H1 (cell line): ENCODE data around the gene BPIFB6. TPM values are rescaled to one million over a fixed set of nuclear protein-coding genes. Genes with fewer than 3 reads are reported as not detected.

ENCODE experiments used
- CTCF ChIA-PET: fragments of 300-600 bp; sonication (Branson Sonifier 250); formaldehyde crosslinking; loops from one replicate; lab custom pipeline; 2021; ENCODE audit not compliant: partially characterized antibody; lab: Charles Lee
- POLR2A ChIA-PET: fragments of 300-600 bp; sonication (Branson Sonifier 250); formaldehyde crosslinking; loops from one replicate; lab custom pipeline; 2021; ENCODE audit warnings: inconsistent platforms; ENCODE audit not compliant: partially characterized antibody; lab: Charles Lee
- DNase-seq, 2 experiments: peaks; one replicate each; pipeline versions ENCODE4 v3.0.0 to v3.0.0-alpha.2; 2010 to 2022; ENCODE audit warnings: low spot score in 2 of 2, low read depth in 1 of 2, mixed read lengths in 1 of 2
- FAIRE-seq: peaks from 2 replicates; lab custom pipeline; 2011; peaks lifted over from hg19 to GRCh38; lab: Jason Lieb, UNC
- H2AFZ ChIP-seq: 2 replicates; pipeline ENCODE4 v1.8.1; 2012; ENCODE audit warnings: low read length, inconsistent platforms
- H2AK5ac ChIP-seq: 2 replicates; pipeline ENCODE4 v1.6.1; 2013; ENCODE audit warnings: low read depth, low read length
- H2BK120ac ChIP-seq: replicated peaks from 2 replicates; pipeline ENCODE3; 2013; ENCODE audit warnings: low read depth, low read length, inconsistent platforms
- H2BK12ac ChIP-seq: 2 replicates; pipeline ENCODE4 v1.6.1; 2013; ENCODE audit warnings: low read depth, low read length
- H2BK15ac ChIP-seq: 2 replicates; pipeline ENCODE4 v1.6.1; 2013; ENCODE audit warnings: low read length
- H2BK20ac ChIP-seq: 2 replicates; pipeline ENCODE4 v1.6.1; 2013; ENCODE audit warnings: low read length
- H2BK5ac ChIP-seq: 2 replicates; pipeline ENCODE4 v1.6.1; 2013; ENCODE audit warnings: low read depth, low read length
- H3K14ac ChIP-seq: 2 replicates; pipeline ENCODE4 v1.6.1; 2013; ENCODE audit warnings: inconsistent platforms; ENCODE audit not compliant: insufficient read length
- H3K18ac ChIP-seq: 2 replicates; pipeline ENCODE4 v1.6.1; 2013; ENCODE audit warnings: low read length; ENCODE audit errors: extremely low read depth
- H3K23ac ChIP-seq: 2 replicates; pipeline ENCODE4 v1.6.1; 2013; ENCODE audit warnings: inconsistent platforms; ENCODE audit not compliant: insufficient read length
- H3K23me2 ChIP-seq: 2 replicates; pipeline ENCODE4 v1.6.1; 2013; ENCODE audit warnings: low read depth, low read length
- H3K27ac ChIP-seq: 2 replicates; pipeline ENCODE4 v1.6.1; 2011; ENCODE audit warnings: low read depth, low read length, inconsistent platforms
- H3K27me3 ChIP-seq, 4 experiments: replicated peaks in 1 of 4; 1 replicate in 1 of 4; 2 replicates in 3 of 4; pipeline versions ENCODE4 v1.6.1 to v1.8.1; 2011 to 2013; ENCODE audit warnings: low read length in 3 of 4, mild to moderate bottlenecking in 3 of 4, inconsistent platforms in 2 of 4, mixed read lengths in 2 of 4, moderate library complexity in 1 of 4; ENCODE audit not compliant: control insufficient read depth in 3 of 4, insufficient read depth in 3 of 4; ENCODE audit errors: extremely low read depth in 1 of 4
- H3K36me3 ChIP-seq, 4 experiments: 2 replicates each; pipeline versions ENCODE4 v1.6.1 to v1.8.1; 2011 to 2013; ENCODE audit warnings: mild to moderate bottlenecking in 4 of 4, low read length in 3 of 4, moderate library complexity in 2 of 4, control low read depth in 1 of 4, inconsistent platforms in 1 of 4; ENCODE audit not compliant: insufficient read depth in 4 of 4, control insufficient read depth in 2 of 4
- H3K4ac ChIP-seq: replicated peaks from 2 replicates; pipeline ENCODE3; 2013; ENCODE audit warnings: low read length, low read depth, mixed read lengths, inconsistent platforms; ENCODE audit not compliant: insufficient read length
- H3K4me1 ChIP-seq, 4 experiments: replicated peaks in 1 of 4; 1 replicate in 1 of 4; 2 replicates in 3 of 4; pipeline versions ENCODE4 v1.6.1 to v1.8.1; 2011 to 2013; ENCODE audit warnings: low read length in 3 of 4, inconsistent platforms in 2 of 4, mixed read lengths in 1 of 4; ENCODE audit not compliant: insufficient read depth in 4 of 4, control insufficient read depth in 3 of 4
- H3K4me2 ChIP-seq, 2 experiments: 2 replicates each; pipeline versions ENCODE4 v1.6.1 to v1.8.1; 2011 to 2013; ENCODE audit warnings: low read depth in 2 of 2, low read length in 2 of 2, control low read depth in 1 of 2, inconsistent platforms in 1 of 2, mild to moderate bottlenecking in 1 of 2; ENCODE audit not compliant: insufficient read depth in 1 of 2
- H3K4me3 ChIP-seq, 4 experiments: fragments of 200-600, 300-600 bp in 1 of 4; sonication (generic), shearing (Covaris generic), sonication (Bioruptor Twin) in 1 of 4; 2 replicates each; pipeline versions ENCODE4 v1.5.1 to v1.8.1; 2011 to 2016; ENCODE audit warnings: low read length in 4 of 4, low read depth in 3 of 4, control low read depth in 2 of 4, inconsistent platforms in 2 of 4, mild to moderate bottlenecking in 2 of 4, mixed read lengths in 1 of 4, moderate library complexity in 1 of 4; ENCODE audit not compliant: insufficient read depth in 2 of 4; ENCODE audit errors: extremely low read depth in 1 of 4
- H3K56ac ChIP-seq: replicated peaks from 2 replicates; pipeline ENCODE3; 2013; ENCODE audit warnings: low read depth, mild to moderate bottlenecking, mixed read lengths, low read length, inconsistent platforms; ENCODE audit not compliant: insufficient read length
- H3K79me1 ChIP-seq: 2 replicates; pipeline ENCODE4 v1.6.1; 2013; ENCODE audit warnings: low read depth, low read length, control low read depth
- H3K79me2 ChIP-seq, 2 experiments: 2 replicates each; pipeline versions ENCODE4 v1.6.1 to v1.8.1; 2012 to 2013; ENCODE audit warnings: low read length in 2 of 2, mild to moderate bottlenecking in 2 of 2, inconsistent platforms in 1 of 2; ENCODE audit not compliant: insufficient read depth in 2 of 2, control insufficient read depth in 1 of 2
- H3K9ac ChIP-seq, 4 experiments: replicated peaks in 1 of 4; 1 replicate in 1 of 4; 2 replicates in 3 of 4; pipeline versions ENCODE4 v1.6.1 to v1.8.1; 2011 to 2013; ENCODE audit warnings: low read depth in 3 of 4, low read length in 3 of 4, control low read depth in 2 of 4, mild to moderate bottlenecking in 2 of 4, moderate library complexity in 2 of 4, inconsistent platforms in 1 of 4; ENCODE audit errors: extremely low read depth in 1 of 4
- H3K9me3 ChIP-seq, 2 experiments: 2 replicates each; pipeline versions ENCODE4 v1.6.1 to v1.8.1; 2012 to 2013; ENCODE audit warnings: mild to moderate bottlenecking in 2 of 2, moderate library complexity in 2 of 2, control low read depth in 1 of 2, inconsistent platforms in 1 of 2, low read depth in 1 of 2, low read length in 1 of 2, mixed read lengths in 1 of 2; ENCODE audit not compliant: insufficient read depth in 2 of 2
- H4K20me1 ChIP-seq, 2 experiments: replicated peaks in 1 of 2; 2 replicates each; pipeline versions ENCODE3 to v1.8.1; 2011 to 2013; ENCODE audit warnings: inconsistent platforms in 2 of 2, low read length in 2 of 2, mild to moderate bottlenecking in 1 of 2; ENCODE audit not compliant: insufficient read depth in 2 of 2, control insufficient read depth in 1 of 2
- H4K5ac ChIP-seq: 2 replicates; pipeline ENCODE4 v1.6.1; 2013; ENCODE audit warnings: low read length, low read depth, mixed read lengths, inconsistent platforms; ENCODE audit not compliant: insufficient read length
- H4K8ac ChIP-seq: 2 replicates; pipeline ENCODE4 v1.8.0; 2013; ENCODE audit warnings: mild to moderate bottlenecking, moderate library complexity, low read length, inconsistent platforms; ENCODE audit not compliant: insufficient read depth; ENCODE audit errors: extremely low read depth
- H4K91ac ChIP-seq: replicated peaks from 2 replicates; pipeline ENCODE3; 2013; ENCODE audit warnings: low read length, mixed read lengths, inconsistent platforms; ENCODE audit not compliant: insufficient read length
- BRCA1 ChIP-seq: IDR thresholded peaks from 2 replicates; pipeline ENCODE4 v1.6.1; 2012; ENCODE audit warnings: low read depth, low read length, improper control_type of control experiment
- RAD21 ChIP-seq, 2 experiments: IDR thresholded peaks in 1 of 2; conservative IDR thresholded peaks in 1 of 2; 2 replicates each; pipeline ENCODE4 v1.6.1; 2011; ENCODE audit warnings: low read depth in 2 of 2, low read length in 2 of 2, improper control_type of control experiment in 1 of 2, inconsistent platforms in 1 of 2, mild to moderate bottlenecking in 1 of 2, moderate library complexity in 1 of 2
- TBP ChIP-seq: IDR thresholded peaks from 2 replicates; pipeline ENCODE4 v1.6.1; 2011; ENCODE audit warnings: low read depth, low read length, improper control_type of control experiment
- WGBS, 2 experiments: shearing (Covaris generic) in 1 of 2; methylation state at CpG; one replicate each; pipeline versions ENCODE4 v1.1.6 to v1.1.7; 2013 to 2015; ENCODE audit warnings: low lambda C conversion rate in 2 of 2, mixed read lengths in 2 of 2, inconsistent platforms in 1 of 2, low coverage in 1 of 2, missing lambda C conversion rate in 1 of 2; ENCODE audit not compliant: insufficient replicate concordance in 2 of 2, insufficient coverage in 1 of 2, insufficient read length in 1 of 2; ENCODE audit errors: extremely low coverage in 1 of 2, missing lambda C conversion rate in 1 of 2; 5-methylcytosine and 5-hydroxymethylcytosine counted together
- polyA plus RNA-seq, 7 experiments: library from polyadenylated mRNA; depleted of rRNA in 3 of 7; stranded (reverse) in 5 of 7; unstranded in 2 of 7; fragments of >200 nt in 5 of 7; fragments of 200-250 nt in 2 of 7; gene quantifications; 1 replicate in 5 of 7; 2 replicates in 1 of 7; 4 replicates in 1 of 7; pipeline versions ENCODE4 v1.2.1 to v1.2.3, GENCODE V29; 2011 to 2013; ENCODE audit warnings: missing spikeins in 2 of 7, mixed read lengths in 2 of 7
- total RNA-seq: library from RNA; stranded (reverse); fragmentation: NEBNext Ultra II Directional; extraction: Animal tissue kit (Norgen Biotek cat#: 25700); gene quantifications from 2 replicates; pipeline ENCODE4 v1.2.1, GENCODE V29; 2021
- TF ChIP-seq, protein P1 (sequence below), 3 experiments: IDR thresholded peaks; 1 replicate in 2 of 3; 2 replicates in 1 of 3; pipeline versions ENCODE4 v1.5.1 to v1.6.1; 2011; ENCODE audit warnings: low read length in 3 of 3, mild to moderate bottlenecking in 3 of 3, inconsistent platforms in 2 of 3, low read depth in 1 of 3, moderate library complexity in 1 of 3; ENCODE audit not compliant: insufficient read depth in 1 of 3; ENCODE audit errors: control extremely low read depth in 1 of 3

BPIFB6 gene
- total and polyA plus RNA-seq, 2 of the 8 experiments (the other 6 are each of a cell fraction or from before 2014, with no cell fraction given) = not detected

DNA sequence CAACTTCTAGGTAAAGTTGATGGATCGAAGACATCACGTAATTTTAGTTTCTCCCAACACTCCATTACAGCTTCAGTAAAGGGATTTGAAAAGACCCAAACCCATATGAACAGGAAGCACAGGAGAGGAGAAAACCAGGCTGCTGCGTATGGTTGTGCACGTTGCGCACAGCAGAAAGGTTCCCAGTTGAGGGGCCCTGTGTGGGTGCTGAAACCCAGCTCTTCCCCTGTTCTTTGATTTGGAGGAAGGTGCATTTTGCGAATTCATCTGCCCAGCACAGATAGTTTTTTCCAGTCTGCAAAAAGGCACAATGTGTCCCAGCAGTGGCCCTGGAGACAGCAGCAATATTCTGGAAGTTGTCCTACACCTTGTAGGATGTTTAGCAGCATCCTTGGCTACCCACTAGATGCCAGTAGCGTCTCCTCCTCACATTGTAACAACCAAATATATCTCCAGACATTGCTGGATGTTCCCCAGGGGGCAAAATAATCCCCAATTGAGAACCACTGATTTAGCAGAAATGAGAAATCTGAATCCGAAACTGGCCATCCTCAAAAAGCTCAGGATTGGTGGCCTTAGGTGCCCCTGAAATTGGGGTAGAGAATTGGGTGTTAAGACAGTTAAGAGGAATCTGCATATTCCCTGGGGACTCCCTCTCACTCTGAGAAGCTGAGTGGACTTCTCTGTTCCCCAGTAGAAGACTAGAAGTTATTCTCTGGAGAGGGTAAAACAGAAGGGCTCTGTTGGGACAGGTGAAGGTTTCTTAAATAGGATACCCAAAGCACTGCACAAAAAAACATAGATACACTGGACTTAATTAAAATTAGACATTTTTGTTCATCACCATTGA is 39.4 kb upstream of the BPIFB6 start:
- TF ChIP-seq BRCA1 (no peak), RAD21 (IDR thresholded peaks at IDR 0.05 in 1 of 2, conservative IDR thresholded peaks at IDR 0.05 in 1 of 2; ENCODE audit: low read depth in 2 of 2, low read length in 2 of 2) (0 out of 4 replicates have a peak, but pooled peaks of 1 of the 2 experiments have one; percentile 5), TBP (no peak)
- TF ChIP-seq, protein P1, sequence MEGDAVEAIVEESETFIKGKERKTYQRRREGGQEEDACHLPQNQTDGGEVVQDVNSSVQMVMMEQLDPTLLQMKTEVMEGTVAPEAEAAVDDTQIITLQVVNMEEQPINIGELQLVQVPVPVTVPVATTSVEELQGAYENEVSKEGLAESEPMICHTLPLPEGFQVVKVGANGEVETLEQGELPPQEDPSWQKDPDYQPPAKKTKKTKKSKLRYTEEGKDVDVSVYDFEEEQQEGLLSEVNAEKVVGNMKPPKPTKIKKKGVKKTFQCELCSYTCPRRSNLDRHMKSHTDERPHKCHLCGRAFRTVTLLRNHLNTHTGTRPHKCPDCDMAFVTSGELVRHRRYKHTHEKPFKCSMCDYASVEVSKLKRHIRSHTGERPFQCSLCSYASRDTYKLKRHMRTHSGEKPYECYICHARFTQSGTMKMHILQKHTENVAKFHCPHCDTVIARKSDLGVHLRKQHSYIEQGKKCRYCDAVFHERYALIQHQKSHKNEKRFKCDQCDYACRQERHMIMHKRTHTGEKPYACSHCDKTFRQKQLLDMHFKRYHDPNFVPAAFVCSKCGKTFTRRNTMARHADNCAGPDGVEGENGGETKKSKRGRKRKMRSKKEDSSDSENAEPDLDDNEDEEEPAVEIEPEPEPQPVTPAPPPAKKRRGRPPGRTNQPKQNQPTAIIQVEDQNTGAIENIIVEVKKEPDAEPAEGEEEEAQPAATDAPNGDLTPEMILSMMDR (IDR thresholded peaks at IDR 0.05; ENCODE audit: control extremely low read depth in 1 of 3, insufficient read depth in 1 of 3, low read depth in 1 of 3, low read length in 3 of 3) = peak in 1 of 3 experiments; percentile 9; a peak in 1 of 4 replicates
- H4K91ac ChIP-seq = no peak overlapping the region
- no peak overlapping the region for H2AK5ac ChIP-seq
- no peaks in the 10 kb centered on the region for H3K36me3 ChIP-seq
- H2BK120ac ChIP-seq = no peak overlapping the region
- no peaks in the 10 kb centered on the region for H3K79me1 ChIP-seq
- H3K18ac ChIP-seq = no peak overlapping the region
- H2BK15ac ChIP-seq = no peak overlapping the region
- no peak overlapping the region for H3K14ac ChIP-seq
- no peak overlapping the region for H2BK12ac ChIP-seq
- no peaks in the 10 kb centered on the region for H3K79me2 ChIP-seq
- POLR2A ChIA-PET = no interaction called here
- no peaks in the 10 kb centered on the region for H3K9me3 ChIP-seq
- no peak overlapping the region for H2AFZ ChIP-seq
- no peak overlapping the region for H2BK20ac ChIP-seq
- H3K23me2 ChIP-seq = no peaks in the 10 kb centered on the region; the same call in 1 of the 2 replicates
- no peaks in the 10 kb centered on the region for H3K4me1 ChIP-seq
- no peak overlapping the region for H4K8ac ChIP-seq
- H3K23ac ChIP-seq = no peak overlapping the region
- H2BK5ac ChIP-seq = no peak overlapping the region
- DNase-seq (no peak), FAIRE-seq (no peak)
- no peak overlapping the region for H3K4me3 ChIP-seq
- CTCF ChIA-PET = interaction anchor here (0.8 to 4.5 kb wide), 8 partner anchors 7 to 69 kb away, joined by 3 to 39 read pairs (median 5); partner anchors contain the start of gene SUN5
- H4K20me1 ChIP-seq = no peaks in the 10 kb centered on the region
- H3K4me2 ChIP-seq = no peak overlapping the region
- no peak overlapping the region for H3K4ac ChIP-seq
- WGBS, 2 experiments = 82% methylated on average over 8 of the region's 8 CpGs; no CpG with 5 or more reads in 1 of the 2 experiments
- no peak overlapping the region for H4K5ac ChIP-seq
- H3K9ac ChIP-seq = no peak overlapping the region
- H3K56ac ChIP-seq = no peak overlapping the region
- no peaks in the 10 kb centered on the region for H3K27me3 ChIP-seq
- no peak overlapping the region for H3K27ac ChIP-seq
